HG03280 (cell line): ENCODE data around the gene NUP62.
A peak's percentile ranks its signal among the peaks of the same experiment; 100 is the strongest.
"Not testable (repeated sequence)": the region's sequence is repeated elsewhere in the genome, so short reads cannot be mapped to it uniquely, and the experiment has no call there.

ENCODE experiments used
- ATAC-seq: cut with Tn5 transposase; IDR thresholded peaks from one replicate; pipeline ENCODE4 v1.9.1; 2021; ENCODE audit warnings: mild to moderate bottlenecking, moderate library complexity; ENCODE audit not compliant: unreplicated experiment

NUP62 gene, protein sequence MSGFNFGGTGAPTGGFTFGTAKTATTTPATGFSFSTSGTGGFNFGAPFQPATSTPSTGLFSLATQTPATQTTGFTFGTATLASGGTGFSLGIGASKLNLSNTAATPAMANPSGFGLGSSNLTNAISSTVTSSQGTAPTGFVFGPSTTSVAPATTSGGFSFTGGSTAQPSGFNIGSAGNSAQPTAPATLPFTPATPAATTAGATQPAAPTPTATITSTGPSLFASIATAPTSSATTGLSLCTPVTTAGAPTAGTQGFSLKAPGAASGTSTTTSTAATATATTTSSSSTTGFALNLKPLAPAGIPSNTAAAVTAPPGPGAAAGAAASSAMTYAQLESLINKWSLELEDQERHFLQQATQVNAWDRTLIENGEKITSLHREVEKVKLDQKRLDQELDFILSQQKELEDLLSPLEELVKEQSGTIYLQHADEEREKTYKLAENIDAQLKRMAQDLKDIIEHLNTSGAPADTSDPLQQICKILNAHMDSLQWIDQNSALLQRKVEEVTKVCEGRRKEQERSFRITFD

DNA sequence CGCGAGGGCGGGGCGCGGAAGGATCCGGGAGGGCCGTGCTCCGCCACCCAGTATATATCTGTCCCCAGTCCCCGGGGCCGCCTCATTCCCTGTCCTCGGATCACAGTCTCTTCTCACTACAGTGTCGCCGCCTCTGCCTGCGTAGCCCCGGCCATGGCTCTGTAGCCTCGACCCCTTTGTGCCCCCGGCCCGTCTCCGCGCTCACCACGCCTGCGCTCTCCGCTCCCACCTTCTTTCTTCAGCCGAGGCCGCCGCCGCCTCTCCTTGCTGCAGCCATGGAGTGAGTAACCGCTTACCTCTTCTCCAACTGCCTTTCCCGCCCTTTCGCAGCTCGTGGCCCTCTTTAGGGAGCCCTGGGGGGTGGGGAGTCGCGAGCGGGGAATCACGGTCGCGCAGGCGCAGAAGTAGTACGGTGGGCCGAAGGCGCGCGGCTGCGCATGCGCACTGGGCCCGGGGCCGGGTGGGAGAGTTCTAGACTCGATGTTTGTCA is at the start of gene NUP62, which contains the start of gene ATF5:
Gene NUP62 (minus strand): TSS at position 384 of the 490 bp plus-strand sequence. CDS start 19,697 bp downstream, outside the sequence.
Gene ATF5 (plus strand): TSS at position 85 of the 490 bp plus-strand sequence. CDS start 1,646 bp downstream, outside the sequence.
- peak; percentile 47 for ATAC-seq

DNA sequence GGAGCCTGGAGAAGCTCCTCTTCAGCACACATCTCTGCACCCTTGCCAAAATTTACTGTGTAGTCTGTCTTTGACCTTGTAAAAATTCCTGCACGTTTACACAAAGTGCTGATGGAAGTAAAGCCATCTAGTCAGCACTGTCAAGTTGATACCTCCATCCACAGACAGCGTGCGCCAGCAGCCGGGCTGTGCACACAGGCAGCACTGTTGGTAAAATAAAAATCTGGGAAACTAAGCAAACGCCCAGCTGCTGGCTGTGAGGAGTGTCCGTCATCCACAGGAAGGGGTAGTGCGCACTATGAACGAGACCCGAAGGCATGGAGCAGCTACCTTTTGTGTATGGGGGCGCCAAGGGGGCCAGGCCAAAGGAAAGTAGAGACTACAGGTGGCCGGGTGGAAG is 49.0 kb upstream of the NUP62 start:
- ATAC-seq: no peak

DNA sequence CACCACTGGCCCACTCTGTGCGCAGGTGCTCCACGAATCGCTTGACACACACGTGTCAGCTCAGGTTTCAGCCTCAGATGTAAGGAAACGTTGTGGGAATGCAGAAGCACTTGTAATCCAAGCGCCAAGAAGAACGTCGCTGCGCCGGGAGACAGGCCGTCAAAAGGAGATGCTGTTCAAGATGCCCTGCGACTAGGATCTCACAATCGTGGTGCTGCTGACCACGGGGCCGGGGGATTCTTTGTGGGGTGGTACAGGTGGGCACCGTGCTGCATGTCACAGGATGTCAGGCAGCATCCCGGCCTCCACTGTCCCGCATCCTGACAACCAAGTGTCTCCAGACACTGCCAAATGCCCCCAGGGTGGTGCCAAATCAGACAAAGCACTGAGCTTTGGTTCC is 48.6 kb upstream of the NUP62 start:
- ATAC-seq: no peak

DNA sequence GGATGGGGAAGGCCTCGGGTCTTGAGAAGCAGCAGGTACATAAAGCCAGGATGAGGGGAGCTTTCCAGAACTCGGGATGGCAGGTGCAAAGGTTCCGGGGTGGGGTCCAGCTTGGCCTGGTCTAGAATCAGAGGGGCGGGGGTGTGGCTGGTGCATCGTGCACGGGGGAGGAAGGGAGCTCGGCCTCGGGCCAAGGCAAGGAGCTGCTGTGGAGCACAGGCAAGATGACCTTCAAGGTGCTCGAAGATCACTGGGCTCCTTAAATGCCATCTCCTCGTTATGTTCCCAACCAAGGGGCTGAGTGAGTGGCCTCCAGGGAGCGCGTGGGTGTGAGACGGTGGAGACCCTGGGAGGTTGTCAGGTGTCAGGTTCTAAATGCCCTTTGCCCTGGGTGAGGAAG is 47.8 kb upstream of the NUP62 start:
- no peak for ATAC-seq

DNA sequence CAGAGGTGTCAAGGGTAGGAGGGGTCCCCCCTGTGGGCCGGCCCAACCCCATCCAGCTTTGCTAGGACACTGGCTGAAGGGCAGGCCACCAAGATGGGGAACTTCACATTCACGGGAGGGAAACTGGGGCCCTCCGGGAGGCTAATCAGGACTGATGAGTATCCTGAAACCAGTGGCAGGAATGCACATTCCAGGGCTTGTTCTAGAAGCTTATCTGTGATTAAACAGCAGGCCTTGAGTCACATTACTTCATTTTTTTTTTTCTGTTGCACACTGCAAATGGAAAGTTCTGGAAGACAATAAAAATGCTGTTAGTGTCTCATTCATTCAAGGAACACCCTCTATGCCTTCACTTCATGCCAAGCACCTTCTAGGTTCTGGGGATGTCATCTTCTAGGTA is 47.2 kb upstream of the NUP62 start:
- no peak for ATAC-seq

DNA sequence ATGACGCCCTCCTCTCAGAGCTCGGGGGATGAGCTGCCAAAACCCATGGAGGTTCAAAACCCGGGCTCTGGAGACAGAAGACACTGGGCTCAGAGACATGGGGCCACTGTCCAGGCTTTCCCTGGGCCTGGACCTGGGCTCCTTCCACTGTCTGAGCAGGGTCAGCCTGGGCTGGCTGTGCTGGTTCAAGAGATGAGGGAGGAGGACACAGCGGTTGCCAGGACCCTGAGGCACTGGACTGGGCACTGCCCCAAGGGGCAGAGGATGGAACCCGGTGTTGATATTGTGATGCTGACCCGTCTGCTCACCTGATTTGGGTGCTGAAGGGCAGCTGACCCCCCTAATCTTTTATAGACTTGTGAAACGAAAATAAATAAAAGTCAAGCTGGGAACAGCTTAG is 45.7 kb upstream of the NUP62 start:
- ATAC-seq: no peak

DNA sequence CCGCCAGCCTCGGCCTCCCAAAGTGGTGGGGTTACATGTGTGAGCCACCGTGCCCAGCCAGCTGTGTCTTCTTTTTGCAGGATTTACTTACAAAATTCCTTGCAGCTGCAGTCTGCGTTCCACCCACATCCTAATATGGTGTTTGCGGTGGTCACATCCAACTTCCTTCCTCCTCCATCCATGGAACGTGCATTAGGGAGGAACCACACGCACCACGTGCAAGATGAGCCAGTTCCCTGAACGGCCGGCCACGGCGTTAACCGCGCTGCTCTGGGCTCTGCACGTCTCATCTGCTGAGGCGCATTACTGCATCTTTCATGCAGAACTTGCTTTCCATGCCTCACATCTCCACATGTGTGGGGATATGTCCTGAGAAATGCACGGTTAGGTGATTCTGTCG is 44.7 kb upstream of the NUP62 start:
- ATAC-seq: no peak

DNA sequence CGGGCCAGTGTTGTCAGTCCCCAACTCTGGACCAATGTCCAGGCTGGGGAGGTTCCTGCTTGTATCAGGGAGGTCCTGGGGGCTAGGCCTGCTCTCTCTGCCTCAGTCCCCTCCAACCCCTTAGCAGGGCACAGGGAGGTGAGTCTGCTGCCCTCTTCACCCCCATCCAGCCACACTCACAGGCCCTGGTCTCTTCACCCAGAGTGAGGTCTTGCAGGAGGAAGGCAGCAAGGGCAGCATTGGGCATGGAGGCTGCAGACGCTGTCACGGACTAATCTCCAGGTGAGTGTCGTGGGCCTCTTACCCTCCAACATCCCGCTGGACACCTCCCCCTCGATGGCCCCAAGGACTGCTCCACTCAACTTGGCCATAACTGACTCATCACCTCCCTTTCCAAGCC is 43.5 kb upstream of the NUP62 start:
- ATAC-seq: no peak

DNA sequence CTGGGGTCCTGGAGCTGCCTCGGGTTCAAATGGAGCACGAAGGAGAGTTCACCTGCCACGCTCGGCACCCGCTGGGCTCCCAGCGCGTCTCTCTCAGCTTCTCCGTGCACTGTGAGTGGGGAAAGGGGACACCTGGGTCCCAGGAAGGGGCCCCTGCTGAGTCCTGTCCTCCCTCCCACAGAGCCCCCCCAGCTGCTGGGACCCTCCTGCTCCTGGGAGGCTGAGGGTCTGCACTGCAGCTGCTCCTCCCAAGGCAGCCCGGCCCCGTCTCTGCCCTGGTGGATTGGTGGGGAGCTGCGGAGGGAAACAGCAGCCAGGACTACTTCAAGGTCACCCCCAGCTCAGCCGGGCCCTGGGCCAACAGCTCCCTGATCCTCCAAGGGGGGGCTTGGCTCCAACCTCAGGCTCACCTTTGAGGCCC is 42.7 kb upstream of the NUP62 start:
- ATAC-seq: no peak

DNA sequence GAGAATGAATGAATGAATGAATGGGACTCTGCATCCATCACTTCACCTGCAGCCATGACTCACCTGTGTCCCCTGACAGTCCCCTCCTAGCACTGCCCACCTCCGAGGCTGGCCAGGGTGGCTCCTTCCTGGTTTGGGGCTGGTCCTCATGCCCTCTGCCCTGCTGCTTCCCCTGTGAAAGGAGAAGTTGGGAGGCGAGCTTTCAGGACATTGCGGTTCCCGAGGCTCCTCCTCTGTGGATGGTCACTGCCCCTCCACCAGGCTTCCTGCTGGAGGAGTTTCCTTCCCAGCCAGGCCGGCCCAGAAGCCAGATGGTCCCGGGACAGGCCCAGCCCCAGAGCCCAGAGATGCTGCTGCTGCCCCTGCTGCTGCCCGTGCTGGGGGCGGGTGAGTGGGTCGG is 40.1 kb upstream of the NUP62 start:
- not testable (repeated sequence) for ATAC-seq

DNA sequence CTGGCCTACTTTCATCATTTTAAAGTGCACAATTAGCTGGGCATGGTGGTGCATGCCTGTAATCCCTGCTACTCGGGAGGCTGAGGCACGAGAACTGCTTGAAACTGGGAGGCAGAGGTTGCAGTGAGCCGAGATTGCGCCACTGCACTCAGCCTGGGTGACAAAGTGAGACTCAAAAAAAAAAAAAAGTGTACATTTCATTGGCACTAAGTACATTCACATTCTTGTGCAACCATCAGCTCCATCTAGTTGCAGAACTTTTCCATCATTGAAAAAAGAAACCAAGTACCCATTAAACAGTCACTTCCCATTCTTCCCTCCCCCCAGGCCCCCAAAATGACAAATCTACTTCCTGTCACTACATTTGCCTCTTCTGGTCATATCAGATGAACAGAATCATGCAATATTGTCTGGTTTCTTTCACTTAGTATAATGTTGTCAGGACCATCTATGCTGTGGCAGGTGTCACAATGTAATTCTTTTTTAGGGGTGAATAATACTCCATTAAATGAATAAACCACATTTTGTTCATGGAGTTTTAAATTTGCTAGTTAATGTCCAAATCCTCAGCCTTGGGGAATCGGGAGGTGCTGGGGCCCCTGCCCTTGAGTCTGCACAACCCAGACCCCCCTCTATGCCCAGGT is 39.1 kb upstream of the NUP62 start:
- ATAC-seq: no peak

DNA sequence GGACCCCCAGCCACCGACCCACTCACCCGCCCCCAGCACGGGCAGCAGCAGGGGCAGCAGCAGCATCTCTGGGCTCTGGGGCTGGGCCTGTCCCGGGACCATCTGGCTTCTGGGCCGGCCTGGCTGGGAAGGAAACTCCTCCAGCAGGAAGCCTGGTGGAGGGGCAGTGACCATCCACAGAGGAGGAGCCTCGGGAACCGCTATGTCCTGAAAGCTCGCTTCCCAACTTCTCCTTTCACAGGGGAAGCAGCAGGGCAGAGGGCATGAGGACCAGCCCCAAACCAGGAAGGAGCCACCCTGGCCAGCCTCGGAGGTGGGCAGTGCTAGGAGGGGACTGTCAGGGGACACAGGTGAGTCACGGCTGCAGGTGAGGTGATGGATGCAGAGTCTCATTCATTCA is 31.7 kb upstream of the NUP62 start, which contains the start of gene SIGLEC11:
Gene SIGLEC11 (minus strand): TSS at position 193 of the 400 bp plus-strand sequence. CDS start 91 bp downstream, at position 102.
- not testable (repeated sequence) for ATAC-seq

DNA sequence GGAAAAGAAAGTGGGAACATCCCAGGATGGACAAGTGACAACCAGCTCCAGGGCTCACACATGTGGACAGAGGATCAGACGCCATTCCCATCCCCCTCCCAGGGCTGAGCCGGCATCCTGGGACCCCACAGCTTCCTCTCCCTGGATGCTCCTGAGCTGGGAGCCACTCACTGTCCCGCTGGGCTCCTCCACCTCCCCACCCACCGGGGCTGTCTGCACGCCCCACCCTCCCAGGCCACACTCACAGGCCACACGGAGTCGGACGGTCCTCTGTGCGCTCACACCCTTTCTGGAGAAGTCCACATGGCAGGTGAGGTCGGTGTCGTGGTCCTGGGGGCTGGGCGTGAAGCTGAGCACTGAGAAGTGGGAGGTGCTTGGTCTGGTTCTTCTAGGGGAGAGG is 30.6 kb upstream of the NUP62 start:
- not testable (repeated sequence) for ATAC-seq

DNA sequence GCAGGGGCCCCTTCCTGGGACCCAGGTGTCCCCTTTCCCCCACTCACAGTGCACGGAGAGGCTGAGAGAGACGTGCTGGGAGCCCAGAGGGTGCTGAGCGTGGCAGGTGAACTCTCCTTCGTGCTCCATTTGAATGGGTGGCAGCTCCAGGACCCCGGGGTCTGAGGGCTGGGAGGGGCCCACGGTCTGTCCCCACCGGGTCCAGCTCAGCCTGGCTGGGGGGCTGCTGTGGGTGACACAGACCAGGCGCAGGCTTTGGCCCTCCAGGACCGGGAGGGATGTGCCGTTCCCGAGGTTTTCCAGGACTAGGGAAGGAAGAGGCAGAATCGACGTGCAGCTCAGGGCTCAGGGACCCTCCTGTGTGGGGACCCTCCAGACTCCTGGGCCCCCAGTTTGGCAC is 29.3 kb upstream of the NUP62 start:
- ATAC-seq: not testable (repeated sequence)

DNA sequence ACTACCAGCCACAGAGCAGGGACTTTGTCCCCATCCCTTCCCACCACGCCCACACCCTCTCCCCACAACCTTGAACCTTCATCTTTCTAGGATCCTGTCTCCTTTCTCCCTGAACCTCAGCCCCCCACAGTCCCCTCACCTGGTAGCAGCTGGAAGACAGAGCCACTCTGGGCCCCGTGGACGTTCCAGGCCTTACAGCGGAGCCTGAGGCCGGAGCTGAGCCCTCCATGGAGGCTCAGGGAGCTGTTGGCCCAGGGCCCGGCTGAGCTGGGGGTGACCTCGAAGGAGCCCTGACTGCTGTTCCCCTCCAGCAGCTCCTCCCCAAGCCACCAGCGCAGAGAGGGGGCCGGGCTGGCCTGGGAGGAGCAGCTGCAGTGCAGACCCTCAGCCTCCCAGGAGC is 28.8 kb upstream of the NUP62 start:
- not testable (repeated sequence) for ATAC-seq

DNA sequence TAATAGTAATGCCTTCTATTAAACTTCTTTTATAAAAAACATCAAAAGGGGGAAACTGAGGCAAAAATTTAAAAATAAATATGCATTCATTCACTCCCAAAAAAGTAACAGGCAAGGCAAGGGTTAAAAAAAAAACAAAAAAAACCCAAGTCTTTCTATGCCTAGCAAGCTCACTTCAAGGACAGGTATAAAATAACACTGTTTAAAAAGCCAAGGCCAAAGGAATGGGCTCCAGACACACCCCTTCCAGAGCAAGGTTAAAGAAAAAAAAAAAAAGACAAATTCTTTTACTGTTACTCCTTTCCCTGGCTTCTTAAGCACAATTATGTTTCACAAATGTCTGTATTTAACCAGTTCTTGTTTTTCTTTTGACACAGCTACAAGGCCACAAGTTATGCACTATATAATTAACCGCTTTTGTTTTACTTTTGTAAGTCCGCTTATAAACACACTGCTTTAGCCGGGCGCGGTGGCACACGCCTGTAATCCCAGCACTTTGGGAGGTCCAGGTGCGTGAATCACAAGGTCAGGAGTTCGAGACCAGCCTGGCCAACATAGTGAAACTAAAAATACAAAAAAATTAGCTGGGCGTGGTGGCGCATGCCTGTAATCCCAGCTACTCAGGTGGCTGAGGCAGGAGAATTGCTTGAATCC is 28.1 kb upstream of the NUP62 start:
- no peak for ATAC-seq

DNA sequence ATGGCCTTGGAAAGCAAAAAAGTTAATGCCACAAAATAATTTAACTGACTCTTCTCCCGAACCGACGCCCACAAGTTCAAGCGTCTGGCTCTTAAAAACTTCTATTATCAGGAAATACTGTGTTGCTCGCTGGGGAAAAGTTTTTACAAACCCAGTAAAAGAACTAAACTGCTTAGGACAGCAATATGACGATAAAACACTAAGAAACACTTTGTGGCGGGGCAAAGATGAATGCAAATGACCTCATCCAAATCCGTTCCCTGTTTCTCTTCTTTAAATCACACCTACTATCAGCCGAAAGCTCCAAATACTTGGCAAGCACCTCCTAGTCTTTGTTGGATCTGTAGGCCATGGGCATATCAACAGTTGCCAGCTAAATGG is 26.8 kb upstream of the NUP62 start:
- ATAC-seq: no peak

DNA sequence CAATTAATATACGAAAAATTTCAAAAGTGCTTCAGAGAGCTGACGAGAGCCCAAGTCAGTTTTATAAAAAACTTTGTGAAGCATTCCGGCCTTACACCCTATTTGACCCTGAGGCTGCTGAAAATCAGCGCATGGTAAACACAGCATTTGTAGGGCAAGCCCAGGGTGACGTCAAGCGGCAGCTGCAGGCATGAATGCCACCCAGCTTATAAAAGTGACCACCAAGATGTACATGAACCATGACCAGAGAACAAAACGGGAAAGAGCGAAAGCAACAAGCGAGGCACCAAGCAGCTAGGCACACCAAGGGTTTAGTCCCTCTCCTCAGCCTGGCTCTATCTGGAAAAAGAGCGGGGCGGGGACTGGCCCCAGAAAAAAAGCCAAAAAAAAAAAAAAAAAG is 25.6 kb upstream of the NUP62 start:
- ATAC-seq: no peak

DNA sequence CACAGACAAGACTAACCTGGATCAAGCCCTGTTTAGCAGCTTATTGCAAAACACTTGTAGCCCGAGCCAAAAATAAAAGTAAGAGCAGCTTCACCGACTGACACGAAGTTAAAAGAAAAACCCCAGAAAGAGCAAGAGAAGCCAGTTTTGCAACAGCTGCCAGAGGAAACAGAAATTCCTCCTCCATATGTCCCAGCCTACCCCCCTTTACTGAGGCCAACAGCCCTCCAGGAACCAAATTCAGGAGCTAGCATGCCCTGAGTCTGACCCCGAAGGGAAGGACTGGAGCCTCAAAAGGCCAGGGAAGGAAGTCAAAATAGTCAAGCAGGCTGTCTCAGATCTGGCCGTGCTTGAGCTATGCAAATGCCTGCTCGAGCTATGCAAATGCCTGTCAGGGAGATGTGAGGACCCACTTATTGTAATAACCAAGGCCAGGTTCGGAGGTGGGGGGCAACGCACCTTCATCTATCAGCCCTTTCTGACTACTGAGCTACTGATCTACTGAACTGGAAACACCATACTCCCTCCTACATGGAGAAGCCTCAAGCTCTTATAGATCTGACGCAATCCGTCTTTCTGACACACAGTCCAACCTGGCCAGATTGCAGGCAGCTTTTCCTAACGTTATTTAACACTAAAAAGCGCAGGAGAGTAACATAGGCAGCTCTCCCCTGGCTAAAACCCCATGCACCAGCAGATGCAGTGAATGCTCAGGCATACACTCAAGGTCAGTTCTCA is 25.0 kb upstream of the NUP62 start:
- no peak for ATAC-seq

DNA sequence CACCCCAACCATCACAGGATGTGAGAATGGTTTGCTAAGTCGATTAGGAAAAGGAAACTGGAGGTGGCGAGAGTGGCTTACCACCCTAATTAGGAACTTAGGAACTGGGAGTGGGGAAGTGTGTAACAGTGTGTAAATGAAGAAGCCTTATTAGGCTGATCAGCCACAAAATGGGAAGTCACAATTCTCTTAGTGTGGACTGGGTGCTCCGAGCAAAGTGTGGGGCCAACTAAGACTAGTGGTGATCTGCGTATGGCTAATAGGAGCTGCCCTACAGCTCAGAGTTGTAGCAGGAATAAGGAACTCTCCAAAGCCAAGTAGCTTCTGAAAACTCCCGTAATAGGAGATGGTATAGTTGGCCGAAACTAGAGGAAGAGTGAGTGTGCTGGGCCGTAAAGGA is 24.1 kb upstream of the NUP62 start:
- ATAC-seq: no peak

DNA sequence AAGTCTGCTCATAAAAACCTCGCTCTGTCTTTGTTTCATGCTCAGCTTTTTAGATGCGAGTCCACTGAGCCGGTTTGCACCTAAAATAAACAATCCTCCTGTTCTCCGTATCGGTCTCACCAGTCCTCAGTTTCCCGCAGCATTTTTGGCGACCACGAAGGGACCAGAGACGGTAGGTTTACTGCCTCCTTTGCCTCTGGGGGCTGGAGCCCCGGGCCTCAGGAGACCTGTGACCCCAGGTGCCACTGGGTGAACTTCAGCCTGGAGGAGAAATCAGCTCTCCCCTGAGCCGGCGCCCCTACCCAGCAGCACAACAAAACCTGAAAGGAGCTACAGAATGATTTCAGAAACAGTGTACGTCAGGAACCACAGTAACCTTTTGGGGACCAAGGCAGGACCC is 23.6 kb upstream of the NUP62 start:
- no peak for ATAC-seq
